Glomerular visceral epithelial cell (primary cell): ENCODE data around the gene AMDHD1.

ENCODE experiments used
- DNase-seq: peaks from one replicate; pipeline ENCODE4 v3.0.0-alpha.2; 2016; ENCODE audit errors: extremely low spot score

Gene AMDHD1, protein sequence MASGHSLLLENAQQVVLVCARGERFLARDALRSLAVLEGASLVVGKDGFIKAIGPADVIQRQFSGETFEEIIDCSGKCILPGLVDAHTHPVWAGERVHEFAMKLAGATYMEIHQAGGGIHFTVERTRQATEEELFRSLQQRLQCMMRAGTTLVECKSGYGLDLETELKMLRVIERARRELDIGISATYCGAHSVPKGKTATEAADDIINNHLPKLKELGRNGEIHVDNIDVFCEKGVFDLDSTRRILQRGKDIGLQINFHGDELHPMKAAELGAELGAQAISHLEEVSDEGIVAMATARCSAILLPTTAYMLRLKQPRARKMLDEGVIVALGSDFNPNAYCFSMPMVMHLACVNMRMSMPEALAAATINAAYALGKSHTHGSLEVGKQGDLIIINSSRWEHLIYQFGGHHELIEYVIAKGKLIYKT

DNA sequence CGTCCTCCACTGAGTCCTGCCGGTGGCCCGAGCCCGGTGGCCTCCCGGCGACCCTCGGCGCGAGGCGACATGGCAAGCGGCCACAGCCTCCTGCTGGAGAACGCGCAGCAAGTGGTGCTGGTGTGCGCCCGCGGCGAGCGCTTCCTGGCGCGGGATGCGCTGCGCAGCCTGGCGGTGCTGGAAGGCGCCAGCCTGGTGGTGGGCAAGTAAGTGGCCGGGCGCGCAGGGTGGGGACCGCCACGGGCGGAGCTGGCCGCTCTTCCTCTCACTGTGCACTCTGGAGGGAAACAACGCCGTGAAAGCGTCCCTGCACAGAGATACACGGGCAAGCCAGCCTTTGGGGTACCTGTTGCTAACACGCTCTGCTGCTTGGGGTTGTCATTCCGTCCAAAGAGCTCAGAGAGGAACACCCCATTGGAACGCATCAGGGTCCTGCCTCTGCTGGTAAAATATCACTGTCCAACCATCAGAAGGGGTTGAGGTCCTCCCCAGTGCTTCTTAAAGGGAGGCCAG, at the start of gene AMDHD1:
TSS of gene AMDHD1 (plus strand) at position 2 of the 513 bp plus-strand sequence. CDS start at position 70, 68 bp downstream.
- DNase-seq, result peak; percentile 56

- DNase-seq, result no peak
These were observed 46.3 kb upstream of the AMDHD1 start for GRCh38 chr12:95896846-95897245.

DNA sequence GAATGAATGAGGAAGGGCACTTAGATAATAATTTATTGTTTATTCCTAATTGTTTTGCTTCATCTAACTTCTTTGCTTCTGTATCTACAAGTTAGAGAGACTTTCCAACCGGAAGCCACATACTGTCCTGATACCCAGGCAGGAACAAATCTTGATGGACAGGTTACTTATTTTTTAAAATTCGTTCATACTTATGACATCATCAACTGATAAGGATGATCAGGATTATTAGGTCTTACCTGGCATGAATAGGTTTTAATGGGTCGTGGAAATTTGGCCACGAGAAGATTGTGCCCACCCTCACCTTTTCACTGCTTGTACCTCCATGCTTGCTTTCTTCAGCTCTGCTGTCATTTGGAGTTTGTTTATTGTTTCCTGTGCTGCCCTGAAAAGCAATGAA, 45.0 kb upstream of the AMDHD1 start:
- no peak for DNase-seq

GRCh38 chr12:95908573-95908972, 34.6 kb upstream of the AMDHD1 start:
- no peak for DNase-seq

GRCh38 chr12:95909871-95910270, 33.3 kb upstream of the AMDHD1 start:
- DNase-seq, result no peak

- peak; percentile 45 for DNase-seq
These were observed 24.7 kb upstream of the AMDHD1 start for GRCh38 chr12:95918194-95918993.

DNA sequence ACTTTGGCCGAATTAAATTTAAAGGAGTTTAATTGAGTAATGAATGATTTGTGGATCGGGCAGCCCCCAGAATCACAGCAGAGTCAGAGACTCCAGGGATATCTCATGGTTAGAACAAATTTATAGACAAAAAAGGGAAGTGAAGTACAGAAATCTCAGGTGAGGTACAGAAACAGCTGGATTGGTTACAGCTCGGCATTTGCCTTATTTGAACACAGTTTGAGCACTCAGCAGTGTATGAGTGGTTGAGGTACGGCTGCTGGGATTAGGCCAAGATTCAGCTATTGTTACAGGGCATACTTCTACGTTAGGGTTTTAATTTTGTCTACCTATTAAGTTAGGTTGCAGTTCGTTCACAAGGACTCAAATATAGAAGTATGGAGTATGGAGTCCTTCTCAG, 24.0 kb upstream of the AMDHD1 start:
- no peak for DNase-seq

GRCh38 chr12:95922231-95922630, 20.9 kb upstream of the AMDHD1 start:
- no peak for DNase-seq

DNA sequence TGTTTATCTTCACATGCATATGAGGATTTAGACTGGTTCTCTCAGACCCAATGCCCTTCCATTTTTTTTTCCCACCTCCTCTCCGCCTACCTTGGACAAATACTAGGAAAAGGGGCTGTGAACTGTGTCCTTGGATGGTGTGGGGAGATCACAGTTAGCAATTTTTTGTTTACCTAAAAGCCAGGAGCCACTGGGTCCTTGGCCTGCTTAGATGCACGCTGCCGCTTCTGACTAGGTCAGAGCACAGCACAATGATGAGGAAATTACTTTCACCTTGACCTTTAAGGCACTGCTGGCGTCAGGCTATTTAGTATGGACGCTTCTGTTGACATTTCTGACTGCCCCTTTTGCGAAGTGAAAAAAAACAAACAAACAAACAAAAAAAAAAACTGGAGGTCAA, 2.6 kb upstream of the AMDHD1 start:
- DNase-seq, result no peak

DNA sequence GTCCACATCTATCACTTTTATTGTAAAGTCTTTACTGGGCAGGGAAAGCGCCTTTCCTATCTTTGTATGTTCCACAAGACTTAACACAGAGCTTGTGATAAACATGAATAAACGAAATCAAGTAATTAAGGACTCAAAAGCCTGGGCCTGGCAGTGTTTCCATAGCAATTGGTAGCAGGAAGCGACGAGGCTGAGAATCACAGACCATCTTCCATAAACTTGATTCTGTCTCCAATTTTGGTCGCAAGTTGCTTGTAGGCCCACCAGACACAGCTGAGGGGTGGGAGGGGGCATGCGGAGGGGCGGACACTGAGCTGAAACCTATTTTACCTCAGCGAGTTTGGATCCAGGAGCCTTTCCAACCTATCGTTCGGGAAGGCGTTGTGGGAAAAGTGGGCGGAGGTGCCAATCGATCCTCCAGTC, 1.0 kb upstream of the AMDHD1 start:
- peak; percentile 13 for DNase-seq

- peak; percentile 81 for DNase-seq
These were observed 404 bp upstream of the AMDHD1 start, which contains the start of gene CCDC38 for GRCh38 chr12:95942524-95943329. TSS of gene CCDC38 (minus strand) at chr12:95942614. CDS start at chr12:95936509, 6,105 bp downstream.

DNA sequence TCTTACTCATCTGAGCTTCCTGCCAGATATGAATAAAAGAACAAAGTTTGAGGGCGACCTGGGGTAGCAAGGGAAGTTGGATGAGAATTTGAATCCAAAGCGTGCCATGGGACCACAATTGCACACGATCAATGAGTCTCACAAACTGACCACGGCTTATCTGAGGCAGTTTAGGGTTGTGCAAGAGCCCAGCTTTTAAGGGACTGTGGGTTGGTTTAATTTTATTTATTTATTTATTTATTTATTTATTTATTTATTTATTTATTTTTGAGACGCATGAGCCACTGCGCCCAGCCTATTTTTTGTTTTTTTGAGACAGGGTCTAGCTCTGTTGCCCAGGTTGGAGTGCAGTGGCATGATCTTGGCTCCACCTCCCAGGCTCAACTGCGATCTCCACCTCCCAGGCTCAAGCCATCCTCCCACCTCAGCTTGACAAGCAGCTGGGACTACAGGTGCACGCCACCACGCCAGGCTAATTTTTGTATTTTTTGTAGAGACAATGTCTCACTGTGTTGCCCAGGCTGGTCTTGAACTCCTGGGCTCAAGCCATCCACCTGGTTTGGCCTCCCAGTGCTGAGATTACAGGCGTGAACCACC, 1.1 kb downstream of the AMDHD1 start:
- no peak for DNase-seq

DNA sequence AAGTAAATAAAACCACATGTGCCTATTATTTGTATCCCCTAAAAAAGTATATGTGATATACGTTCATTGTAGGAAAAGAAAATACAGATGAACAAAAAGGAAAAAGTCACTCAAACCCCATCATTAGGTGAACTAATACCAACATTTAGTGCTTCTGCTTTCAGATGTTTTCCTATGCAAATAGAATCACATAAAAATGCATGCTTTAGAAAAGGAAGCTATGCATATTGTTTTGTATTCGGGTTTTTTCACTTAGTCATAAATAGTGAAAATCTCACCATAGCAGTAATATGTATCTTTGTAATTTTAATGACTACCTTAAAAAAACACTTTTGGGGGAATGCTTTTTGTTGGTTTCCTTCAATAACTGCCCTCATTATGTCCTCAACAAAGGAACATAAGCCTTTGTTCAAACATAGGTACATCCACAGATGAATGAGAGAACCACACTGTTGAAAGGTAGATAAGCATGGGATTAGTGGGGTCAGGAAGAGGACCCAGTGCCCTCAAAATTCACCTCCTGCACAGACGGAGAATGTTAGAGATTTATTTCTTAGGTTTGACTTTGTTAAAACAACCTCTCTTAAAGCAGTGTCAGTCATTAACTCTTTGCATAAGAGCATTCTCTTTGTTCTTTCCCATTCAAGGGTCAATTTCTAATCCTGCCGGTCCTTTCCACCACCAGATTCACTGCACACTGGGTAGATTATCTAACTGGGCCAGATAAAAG, 6.5 kb downstream of the AMDHD1 start:
- no peak for DNase-seq

- DNase-seq, result no peak
These were observed 8.4 kb downstream of the AMDHD1 start for GRCh38 chr12:95951515-95951914.

- no peak for DNase-seq
These were observed 9.9 kb downstream of the AMDHD1 start for GRCh38 chr12:95953000-95953399.

DNA sequence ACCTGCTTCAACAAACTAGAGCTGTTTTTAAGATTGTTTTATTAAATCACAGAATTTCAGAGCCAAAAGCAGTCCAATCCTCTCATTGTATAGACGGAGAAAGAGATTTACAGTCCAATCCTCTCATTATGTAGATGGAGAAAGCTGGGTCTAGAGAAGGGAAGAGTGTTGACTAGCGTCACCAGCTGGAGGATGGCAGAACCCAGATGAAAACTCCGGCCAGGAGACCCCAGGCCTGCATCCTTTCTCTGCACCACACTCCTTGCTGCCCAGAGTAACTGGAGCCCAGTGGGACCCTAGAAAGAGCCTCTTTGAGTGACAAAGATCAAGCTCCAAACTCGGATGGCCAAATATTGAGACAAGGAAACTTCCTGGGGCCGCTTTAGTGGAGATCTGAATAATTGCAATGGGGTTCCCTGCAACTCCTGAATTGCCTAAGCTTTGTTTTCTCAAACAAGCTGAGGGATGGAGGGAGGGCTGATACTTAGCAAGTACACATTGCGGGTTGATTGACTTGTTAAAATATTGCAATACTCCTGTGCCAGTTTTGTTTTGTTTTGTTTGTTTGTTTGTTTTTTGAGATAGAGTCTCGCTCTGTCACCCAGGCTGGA, 12.5 kb downstream of the AMDHD1 start:
- no peak for DNase-seq

DNA sequence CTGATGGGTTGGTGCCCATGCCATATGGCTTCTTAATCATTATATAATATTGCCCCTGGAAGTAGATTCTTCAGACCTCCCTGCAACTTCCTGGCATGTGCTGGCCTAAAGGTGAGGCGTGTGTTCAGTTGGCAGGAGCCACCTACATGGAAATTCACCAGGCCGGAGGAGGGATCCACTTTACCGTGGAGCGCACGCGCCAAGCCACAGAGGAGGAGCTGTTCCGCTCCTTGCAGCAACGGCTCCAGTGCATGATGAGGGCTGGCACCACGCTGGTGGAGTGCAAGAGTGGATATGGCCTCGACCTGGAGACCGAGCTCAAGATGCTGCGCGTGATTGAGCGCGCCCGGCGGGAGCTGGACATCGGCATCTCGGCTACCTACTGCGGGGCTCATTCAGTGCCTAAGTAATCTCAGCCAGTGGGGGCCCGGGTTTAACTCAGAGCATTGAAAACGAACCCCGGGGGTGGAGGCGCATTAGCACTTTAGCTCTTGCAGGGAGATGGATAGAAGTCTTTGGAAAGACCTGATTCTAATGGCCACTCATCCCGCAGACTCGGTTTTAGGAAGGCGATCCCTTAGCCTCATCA, 13.5 kb downstream of the AMDHD1 start:
- no peak for DNase-seq

- peak; percentile 6 for DNase-seq
These were observed 16.0 kb downstream of the AMDHD1 start for GRCh38 chr12:95959107-95959506.

- DNase-seq, result no peak
These were observed 17.1 kb downstream of the AMDHD1 start for GRCh38 chr12:95960241-95960640.

GRCh38 chr12:95962222-95962621, 19.1 kb downstream of the AMDHD1 start:
- DNase-seq, result no peak
